ENCODE measurements around the gene ZDHHC17. TPM values are rescaled to one million over a fixed set of nuclear protein-coding genes. Genes with fewer than 3 reads are reported as not detected.

ZDHHC17 gene
- total and polyA plus RNA-seq, 4 donors: 3.4 to 91.2 (median 15.2) TPM

GRCh38 chr12:76747245-76747644 lies 16.7 kb upstream of the ZDHHC17 start:
- Histone ChIP-seq H3K4me1 (ENCODE audit: control insufficient read depth in 4 of 4, insufficient read depth in 4 of 4, low read length in 3 of 4) (no peaks in the 10 kb centered on the region), H3K36me3 (ENCODE audit: control insufficient read depth in 4 of 4, insufficient read depth in 3 of 4, low read depth in 1 of 4, low read length in 3 of 4) (no peaks in the 10 kb centered on the region), H3K9me3 (ENCODE audit: control insufficient read depth in 4 of 4, low read length in 3 of 4) (no peaks in the 10 kb centered on the region), H3K27ac (ENCODE audit: low read depth in 1 of 2, low read length in 2 of 2) (no peak overlapping the region), H3K27me3 (ENCODE audit: control insufficient read depth in 4 of 4, insufficient read depth in 4 of 4, low read length in 3 of 4) (no peaks in the 10 kb centered on the region), H3K4me3 (ENCODE audit: low read depth in 1 of 3, low read length in 3 of 3) (no peak overlapping the region), H3K9ac (ENCODE audit: low read depth in 1 of 2, low read length in 2 of 2) (no peak overlapping the region)
- no peak for DNase-seq (ENCODE audit: low spot score)
- 89% methylated on average over 2 of the region's 2 CpGs for WGBS
- TF ChIP-seq NR2F2 (IDR thresholded peaks at IDR 0.05) (no peak), YY1 (IDR thresholded peaks at IDR 0.05) (no peak), GABPA (IDR thresholded peaks at IDR 0.05 in 1 of 2, conservative IDR thresholded peaks at IDR 0.05 in 1 of 2) (no peak), FOXA2 (IDR thresholded peaks at IDR 0.05) (no peak), JUND (IDR thresholded peaks at IDR 0.05) (no peak), TAF1 (conservative IDR thresholded peaks at IDR 0.05) (no peak), MAX (IDR thresholded peaks at IDR 0.05) (no peak), FOXA1 (IDR thresholded peaks at IDR 0.05) (no peak), HNF4G (IDR thresholded peaks at IDR 0.05) (no peak), SP1 (IDR thresholded peaks at IDR 0.05) (no peak), ATF3 (IDR thresholded peaks at IDR 0.05) (no peak), HNF4A (conservative IDR thresholded peaks at IDR 0.05) (no peak), RAD21 (IDR thresholded peaks at IDR 0.05) (no peak), REST (IDR thresholded peaks at IDR 0.05) (no peak), RXRA (IDR thresholded peaks at IDR 0.05) (no peak), EGR1 (IDR thresholded peaks at IDR 0.05; ENCODE audit: low read depth in 2 of 2) (no peak)
- TF ChIP-seq, protein P1, sequence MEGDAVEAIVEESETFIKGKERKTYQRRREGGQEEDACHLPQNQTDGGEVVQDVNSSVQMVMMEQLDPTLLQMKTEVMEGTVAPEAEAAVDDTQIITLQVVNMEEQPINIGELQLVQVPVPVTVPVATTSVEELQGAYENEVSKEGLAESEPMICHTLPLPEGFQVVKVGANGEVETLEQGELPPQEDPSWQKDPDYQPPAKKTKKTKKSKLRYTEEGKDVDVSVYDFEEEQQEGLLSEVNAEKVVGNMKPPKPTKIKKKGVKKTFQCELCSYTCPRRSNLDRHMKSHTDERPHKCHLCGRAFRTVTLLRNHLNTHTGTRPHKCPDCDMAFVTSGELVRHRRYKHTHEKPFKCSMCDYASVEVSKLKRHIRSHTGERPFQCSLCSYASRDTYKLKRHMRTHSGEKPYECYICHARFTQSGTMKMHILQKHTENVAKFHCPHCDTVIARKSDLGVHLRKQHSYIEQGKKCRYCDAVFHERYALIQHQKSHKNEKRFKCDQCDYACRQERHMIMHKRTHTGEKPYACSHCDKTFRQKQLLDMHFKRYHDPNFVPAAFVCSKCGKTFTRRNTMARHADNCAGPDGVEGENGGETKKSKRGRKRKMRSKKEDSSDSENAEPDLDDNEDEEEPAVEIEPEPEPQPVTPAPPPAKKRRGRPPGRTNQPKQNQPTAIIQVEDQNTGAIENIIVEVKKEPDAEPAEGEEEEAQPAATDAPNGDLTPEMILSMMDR (IDR thresholded peaks at IDR 0.05; ENCODE audit: low read depth, low read length, missing input control): no peak
- TF ChIP-seq, protein P2, sequence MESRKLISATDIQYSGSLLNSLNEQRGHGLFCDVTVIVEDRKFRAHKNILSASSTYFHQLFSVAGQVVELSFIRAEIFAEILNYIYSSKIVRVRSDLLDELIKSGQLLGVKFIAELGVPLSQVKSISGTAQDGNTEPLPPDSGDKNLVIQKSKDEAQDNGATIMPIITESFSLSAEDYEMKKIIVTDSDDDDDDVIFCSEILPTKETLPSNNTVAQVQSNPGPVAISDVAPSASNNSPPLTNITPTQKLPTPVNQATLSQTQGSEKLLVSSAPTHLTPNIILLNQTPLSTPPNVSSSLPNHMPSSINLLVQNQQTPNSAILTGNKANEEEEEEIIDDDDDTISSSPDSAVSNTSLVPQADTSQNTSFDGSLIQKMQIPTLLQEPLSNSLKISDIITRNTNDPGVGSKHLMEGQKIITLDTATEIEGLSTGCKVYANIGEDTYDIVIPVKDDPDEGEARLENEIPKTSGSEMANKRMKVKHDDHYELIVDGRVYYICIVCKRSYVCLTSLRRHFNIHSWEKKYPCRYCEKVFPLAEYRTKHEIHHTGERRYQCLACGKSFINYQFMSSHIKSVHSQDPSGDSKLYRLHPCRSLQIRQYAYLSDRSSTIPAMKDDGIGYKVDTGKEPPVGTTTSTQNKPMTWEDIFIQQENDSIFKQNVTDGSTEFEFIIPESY (IDR thresholded peaks at IDR 0.05): no peak

All from liver (tissue), 9 donors.